ENCODE data around the gene TANGO6.
"Not testable (repeated sequence)": the region's sequence is repeated elsewhere in the genome, so short reads cannot be mapped to it uniquely, and the experiment has no call there.

The TANGO6 gene

DNA sequence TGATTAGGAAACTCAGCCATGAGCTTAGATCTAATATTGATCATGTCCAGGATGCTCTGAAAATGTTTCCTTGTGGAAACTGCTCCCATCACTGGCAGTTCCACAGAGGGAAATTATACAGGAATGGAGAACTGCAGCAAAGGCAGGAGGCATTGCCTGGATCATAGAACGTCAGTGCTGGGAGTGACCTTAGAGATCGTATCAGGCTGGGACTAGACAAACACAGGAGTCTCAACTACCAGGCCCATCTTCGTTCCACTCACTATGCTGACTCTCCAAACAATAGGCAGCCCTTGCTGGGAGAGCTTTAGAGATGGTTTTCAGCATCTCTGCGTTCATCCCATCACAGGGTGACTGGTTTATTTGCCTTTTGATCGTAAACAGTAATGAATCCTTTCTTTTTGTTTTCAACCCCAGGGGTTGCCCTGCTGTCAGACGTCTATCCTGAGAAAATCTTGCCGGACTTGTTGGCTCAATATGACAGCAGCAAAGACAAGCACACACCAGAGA is 130.3 kb downstream of the TANGO6 start:
- no peak for DNase-seq

DNA sequence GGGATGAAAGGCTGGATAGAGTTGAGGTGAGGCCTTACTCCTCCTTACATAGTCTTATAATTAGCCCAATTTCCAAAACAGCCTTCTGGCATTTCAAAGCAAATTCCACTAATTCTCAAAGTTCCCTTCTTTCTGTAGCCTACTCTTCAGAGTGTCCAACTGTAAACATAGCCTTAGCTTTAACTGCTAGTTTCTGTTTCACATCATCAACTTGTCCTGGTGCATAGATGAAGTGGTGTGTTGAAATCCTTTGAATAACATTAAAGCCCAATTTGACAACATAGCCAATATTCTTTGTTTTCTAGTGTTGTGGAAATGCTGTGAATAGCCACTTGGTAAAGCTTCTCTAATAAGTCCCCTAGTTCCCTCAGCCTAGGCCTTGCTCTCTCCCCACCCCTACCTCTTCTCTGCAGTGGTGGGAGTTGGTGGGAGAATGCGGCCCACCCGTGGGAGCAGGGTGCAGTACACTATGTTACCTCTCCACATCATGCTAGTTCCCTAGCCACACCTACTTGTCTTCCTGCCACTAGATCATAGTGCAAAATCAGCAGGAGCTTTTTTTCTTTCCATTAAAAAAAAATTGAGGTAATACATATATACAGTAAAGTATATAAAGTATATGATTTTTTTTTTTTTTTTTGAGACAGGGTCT is 135.1 kb downstream of the TANGO6 start:
- no peak for DNase-seq

DNA sequence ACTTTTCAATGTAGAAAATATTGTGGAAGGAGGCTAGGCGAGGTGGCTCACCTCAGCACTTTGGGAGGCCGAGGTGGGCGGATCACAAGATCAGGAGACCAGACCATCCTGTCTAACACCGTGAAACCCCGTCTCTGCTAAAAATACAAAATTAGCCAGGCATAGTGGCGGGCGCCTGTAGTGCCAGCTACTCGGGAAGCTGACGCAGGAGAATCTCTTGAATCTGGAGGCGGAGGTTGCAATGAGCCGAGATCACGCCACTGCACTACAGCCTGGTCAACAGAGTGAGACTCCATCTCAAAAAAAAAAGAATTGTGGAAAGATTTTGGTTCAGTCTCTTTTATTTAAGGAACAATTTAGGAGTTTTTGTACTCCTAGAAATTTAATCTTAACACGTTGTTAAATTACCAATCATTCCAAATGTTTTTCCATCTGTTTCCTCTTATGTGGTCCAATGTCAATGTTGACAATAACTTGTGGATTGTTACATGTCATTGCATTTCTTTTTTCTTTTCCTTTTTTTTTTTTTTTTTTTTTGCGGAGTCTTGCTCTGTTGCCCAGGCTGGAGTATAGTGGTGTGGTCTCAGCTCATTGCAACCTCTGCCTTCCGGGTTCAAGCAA is 137.5 kb downstream of the TANGO6 start:
- DNase-seq: no peak

- DNase-seq: no peak
These were observed 138.6 kb downstream of the TANGO6 start for GRCh38 chr16:68981971-68982370.

DNA sequence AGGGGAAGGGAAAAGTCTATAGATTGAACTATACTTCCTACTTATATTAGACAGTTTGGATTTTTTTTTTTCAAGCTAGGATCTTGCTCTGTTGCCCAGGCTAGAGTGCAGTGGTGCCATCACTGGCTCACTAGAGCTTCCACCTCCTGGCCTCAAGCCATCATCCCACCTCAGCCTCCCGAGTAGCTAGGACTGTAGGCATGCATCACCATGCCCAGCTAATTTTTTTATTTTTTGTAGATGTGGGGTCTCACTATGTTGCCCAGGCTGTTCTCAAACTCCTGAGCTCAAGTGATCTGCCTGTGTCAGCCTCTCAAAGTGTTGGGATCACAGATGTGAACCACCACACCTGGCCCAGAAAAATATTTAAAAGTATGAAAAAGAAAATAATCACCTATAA is 141.1 kb downstream of the TANGO6 start:
- no peak for DNase-seq

GRCh38 chr16:68985268-68985667 is 141.9 kb downstream of the TANGO6 start:
- DNase-seq: no peak

DNA sequence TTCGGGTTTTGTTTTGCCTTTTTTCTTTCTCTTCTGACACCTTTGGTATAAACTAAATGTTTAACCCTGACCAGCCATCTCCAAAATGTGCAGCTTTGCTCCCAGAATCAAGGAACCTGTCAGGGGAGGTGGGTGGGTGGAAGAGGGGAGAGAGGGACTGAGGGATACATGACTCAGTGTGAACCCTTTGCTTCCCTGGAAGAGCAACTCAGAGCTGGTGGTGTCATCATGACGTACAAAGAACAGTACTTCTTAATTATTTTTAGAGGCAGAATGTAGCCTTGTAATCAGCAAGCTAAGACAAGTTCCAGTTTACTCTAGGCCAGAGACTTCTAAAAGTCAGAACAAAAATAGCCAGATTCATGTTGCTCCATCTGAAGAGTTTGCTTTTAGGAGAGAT is 142.5 kb downstream of the TANGO6 start:
- DNase-seq: peak; percentile 6

DNA sequence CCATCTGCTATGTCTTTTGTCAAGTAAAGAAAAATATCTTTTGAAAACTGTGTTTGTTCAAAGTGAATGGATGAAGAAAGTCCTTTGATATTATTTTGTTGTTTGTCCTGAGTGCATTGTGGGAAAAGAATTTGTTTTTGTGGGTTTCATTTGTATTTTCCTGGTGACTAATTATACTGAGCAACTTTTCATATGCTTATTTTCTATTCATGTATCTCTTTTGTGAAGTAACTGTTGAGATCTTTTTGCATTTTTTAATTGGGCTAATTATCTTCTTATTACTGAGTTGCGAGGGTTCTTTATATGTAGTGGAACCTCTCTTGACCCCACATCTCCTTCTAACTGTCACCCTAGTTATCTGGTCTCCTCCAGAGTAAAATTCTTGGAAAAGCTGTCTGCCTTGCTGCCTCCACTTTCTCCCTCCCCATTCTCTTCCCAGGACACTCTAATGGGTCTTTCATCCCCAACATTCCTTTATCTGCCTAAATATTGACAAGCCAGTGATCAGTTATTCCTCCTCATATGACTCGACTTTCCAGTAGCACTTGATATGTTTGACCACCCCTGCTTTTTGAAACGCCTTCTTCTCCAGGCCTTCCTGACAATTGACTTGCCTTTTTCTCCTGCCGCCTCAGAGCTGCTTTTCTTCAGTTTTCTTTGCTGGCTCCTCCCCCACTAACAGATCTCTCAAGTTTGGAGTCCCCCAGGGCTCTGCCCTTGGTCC is 144.6 kb downstream of the TANGO6 start:
- no peak for DNase-seq

- not testable (repeated sequence) for DNase-seq
These were observed 147.0 kb downstream of the TANGO6 start for GRCh38 chr16:68990172-68990845.

GRCh38 chr16:68991075-68991474 is 147.7 kb downstream of the TANGO6 start:
- no peak for DNase-seq

DNA sequence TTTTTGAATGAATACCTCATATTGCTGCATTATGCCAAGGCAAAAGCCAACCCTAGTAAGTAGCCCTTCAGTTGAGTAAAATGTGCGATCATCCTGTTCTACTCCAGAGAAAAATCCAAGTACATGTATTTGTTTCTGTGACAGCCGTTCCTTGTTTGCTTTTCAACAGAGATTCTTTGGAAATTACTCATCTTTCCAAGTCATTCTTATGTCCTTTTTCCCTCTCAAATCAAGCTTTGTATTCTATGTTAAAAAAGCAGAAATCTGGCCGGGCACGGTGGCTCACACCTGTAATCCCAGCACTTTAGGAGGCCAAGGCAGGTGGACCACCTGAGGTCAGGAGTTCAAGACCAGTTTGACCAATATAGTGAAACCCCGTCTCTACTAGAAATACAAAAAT is 149.2 kb downstream of the TANGO6 start:
- peak; percentile 83 for DNase-seq

DNA sequence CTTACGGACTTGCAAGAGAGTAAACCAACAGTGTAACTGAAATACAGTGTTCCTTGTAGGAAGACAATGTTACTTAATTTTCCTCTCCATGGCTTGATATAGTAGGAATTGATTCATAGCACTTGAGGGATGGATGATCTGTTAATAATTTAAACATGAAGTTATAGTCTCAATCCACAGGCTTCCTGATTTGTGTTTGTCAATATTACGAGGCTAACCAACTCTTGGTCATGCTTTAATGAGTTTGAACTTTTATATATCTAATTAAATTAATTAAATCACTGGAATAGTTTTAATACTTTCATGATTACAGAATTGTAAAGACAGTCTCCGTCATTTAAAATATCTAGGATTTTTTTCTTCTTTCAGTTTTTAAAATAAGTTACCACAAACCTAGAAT is 150.1 kb downstream of the TANGO6 start:
- no peak for DNase-seq

- DNase-seq: peak; percentile 91
These were observed 150.6 kb downstream of the TANGO6 start for GRCh38 chr16:68993885-68994284.

DNA sequence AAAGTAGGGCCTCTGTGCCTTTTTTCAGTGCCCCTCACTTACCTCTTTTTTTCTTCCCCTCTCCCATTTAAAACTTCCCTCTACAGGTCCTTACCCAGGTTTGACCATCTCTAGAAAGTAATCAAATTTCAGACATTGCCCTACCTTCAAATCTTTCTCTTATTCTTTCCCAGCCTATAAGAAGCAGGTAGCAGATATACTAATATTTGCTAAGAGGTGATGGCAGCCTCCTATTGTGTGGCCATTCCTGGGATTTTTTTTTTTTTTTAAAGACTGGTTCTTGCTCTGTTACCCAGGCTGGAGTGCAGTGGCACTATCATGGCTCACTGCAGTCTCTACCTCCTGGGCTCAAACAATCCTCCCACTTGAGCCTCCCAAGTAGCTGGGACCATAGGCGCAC is 151.0 kb downstream of the TANGO6 start:
- DNase-seq: no peak

DNA sequence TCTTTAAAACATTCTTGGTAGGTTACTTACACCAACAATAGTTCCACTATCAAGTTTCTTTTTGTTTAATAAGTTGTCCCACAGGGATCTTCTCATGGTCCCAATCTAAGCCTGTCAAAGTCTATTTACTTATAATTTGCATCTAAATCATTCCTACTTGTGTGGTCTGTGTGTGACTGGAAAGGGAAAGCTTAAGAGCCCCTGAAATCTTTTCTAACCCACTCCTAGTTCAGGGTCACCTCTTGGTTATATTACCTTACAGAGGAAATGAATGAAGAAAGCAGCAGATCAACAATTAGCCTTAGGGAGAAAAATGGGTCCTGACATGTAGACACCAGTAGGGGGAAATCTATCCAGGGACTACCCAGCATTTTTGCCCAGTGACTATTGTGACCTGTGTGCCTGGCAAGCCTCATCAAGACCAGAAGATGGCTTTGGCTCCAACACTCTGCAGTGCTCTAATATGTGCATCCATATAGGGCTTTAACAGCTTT is 151.7 kb downstream of the TANGO6 start:
- DNase-seq: peak; percentile 67

GRCh38 chr16:68997564-68997963 is 154.2 kb downstream of the TANGO6 start:
- no peak for DNase-seq

DNA sequence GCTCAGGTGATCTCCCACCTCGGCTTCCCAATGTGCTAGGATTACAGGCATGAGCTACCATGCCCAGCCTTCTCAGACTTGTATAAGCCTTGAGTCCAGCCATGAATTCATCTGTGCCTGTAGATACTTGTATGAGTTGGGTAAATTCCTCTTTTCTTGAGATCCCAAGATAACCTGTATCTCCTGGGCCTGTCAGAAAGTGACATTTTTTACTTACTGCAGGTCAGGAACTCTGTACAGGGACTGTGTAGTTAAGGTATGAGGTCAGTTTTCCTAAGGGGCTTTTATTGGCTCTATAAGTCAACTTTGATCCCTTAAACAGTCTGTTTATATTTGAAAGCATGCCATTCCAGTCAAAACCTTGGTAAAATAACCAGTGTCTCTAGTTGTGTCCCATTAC is 155.8 kb downstream of the TANGO6 start:
- no peak for DNase-seq

DNA sequence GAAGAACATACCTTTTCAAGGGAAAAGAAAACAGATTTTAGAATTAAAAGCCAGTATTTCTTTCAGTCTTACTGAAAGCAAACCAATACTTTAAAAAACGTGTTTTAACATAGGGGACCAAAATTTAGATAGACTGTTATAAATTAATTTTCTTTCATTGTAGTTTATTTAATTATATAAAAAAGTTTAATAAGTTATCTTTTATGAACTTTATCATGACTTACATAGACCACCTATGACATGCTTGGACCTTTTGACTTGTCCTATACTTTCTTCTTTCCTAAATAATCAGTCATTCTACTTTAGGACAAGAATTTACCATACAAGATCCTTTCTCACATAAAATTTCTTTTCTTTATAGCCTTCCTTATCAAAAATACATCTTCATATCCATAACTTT is 160.2 kb downstream of the TANGO6 start:
- no peak for DNase-seq

DNA sequence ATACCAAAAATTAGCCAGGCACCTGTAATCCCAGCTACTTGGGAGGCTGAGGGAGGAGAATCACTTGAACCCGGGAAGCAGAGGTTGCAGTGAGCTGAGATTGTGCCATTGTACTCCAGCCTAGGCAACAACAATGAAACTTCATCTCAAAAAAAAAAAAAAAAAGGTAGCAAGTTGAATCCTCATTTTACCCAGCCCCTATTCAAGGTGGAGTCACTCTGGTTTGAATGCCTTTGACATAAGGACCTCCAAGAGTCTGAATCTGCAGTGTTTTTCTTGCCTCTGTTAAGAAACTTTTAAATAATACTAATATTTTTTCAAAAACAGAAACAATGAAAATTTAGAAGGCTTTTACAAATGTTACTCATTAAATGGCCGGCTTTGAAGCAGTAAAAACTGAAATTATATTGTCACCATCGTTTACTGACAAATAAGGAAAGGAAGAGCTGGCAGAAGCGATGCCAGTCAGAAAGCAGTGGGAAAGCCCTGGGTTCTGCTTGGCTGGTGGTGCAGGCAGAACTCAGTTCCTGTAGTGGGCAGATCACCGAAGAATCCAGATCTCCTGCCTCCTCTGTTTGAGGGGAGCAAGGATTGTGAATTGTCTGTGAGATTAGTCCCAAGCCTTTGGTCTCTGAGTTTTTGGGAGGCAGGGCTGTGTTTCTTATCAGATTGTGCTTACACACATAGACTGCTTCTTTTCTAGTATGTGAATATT is 162.5 kb downstream of the TANGO6 start:
- no peak for DNase-seq

DNA sequence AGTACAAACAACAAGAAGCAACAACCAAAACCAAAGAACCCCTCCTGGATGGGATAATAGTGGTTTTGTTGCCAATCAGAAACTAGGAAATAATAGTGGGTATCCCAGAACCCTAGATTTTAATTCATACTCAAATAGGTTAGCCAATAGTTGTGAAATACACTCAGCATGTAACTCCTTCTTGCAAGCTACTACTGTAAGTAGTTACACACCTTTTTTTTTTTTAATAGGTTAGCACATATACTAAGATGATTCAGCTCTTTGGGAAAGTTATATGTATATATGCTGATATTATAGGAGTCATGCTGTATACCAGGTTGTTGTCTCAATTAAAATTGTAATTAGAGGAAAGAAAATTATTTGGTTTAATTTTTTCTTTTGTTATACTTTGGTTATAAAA is 169.6 kb downstream of the TANGO6 start:
- DNase-seq: no peak

DNA sequence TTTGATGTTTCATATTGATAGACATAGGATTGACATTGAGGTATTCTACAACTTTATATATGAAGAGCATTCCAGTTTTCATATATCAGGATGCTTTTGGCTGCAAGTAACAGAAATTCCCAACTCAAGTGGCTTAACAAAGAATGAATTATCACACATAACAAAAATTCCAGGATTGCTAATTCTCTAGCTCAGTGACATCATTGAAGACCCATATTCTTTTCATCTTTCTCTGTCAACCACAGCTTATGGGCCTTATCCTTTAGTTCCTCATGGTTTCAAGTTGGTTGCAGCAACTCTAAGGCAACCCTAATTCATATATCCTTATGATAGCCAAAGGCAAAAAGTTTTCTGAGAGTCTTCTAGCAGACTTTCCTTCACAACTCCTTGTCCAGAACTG is 170.7 kb downstream of the TANGO6 start:
- peak; percentile 54 for DNase-seq

DNA sequence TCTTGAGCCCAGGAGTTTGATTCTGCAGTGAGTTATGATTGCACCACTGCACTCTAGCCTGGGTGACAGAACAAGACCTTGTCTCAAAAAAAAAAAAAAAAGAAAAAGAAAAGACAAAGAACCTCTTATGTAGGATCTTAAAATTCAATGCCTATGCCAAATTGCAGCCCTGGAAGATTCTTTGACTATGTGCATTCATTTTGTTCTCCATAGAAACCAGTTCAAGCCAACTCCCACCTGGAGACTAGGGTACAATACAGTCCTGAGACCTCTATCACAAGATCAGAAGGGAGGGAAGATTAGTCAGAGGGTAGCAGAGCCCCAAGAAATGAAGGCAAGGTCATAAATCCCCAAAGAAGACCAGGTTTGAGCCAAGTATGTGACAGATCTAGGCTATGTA is 171.5 kb downstream of the TANGO6 start:
- no peak for DNase-seq
